Calu3 (cell line): ENCODE measurements around the gene CDC73. TPM values are rescaled to one million over a fixed set of nuclear protein-coding genes. Genes with fewer than 3 reads are reported as not detected.

Experiments used
- BruUV-seq: library from RNA; stranded (reverse); fragments of 400-500 nt; replicated peaks from 2 replicates; lab custom pipeline; 2021; lab: Mats Ljungman, UMichigan
- CTCF ChIA-PET: fragments of 300-600 bp; sonication (Branson Sonifier 250); formaldehyde crosslinking; loops from one replicate; lab custom pipeline; 2022; ENCODE audit warnings: antibody characterized with exemption; lab: Charles Lee
- DNase-seq: peaks from one replicate; pipeline ENCODE4 v3.0.0; 2022
- H3K27ac Mint-ChIP-seq: one replicate; pipeline ENCODE4 v1.8.0; 2022; ENCODE audit warnings: mixed read lengths; ENCODE audit not compliant: unreplicated experiment
- H3K27me3 Mint-ChIP-seq: one replicate; pipeline ENCODE4 v1.8.0; 2022; ENCODE audit warnings: mixed read lengths; ENCODE audit not compliant: unreplicated experiment
- H3K36me3 Mint-ChIP-seq: one replicate; pipeline ENCODE4 v1.8.0; 2022; ENCODE audit warnings: mild to moderate bottlenecking, moderate library complexity, mixed read lengths; ENCODE audit not compliant: insufficient read depth, unreplicated experiment
- H3K4me1 Mint-ChIP-seq: one replicate; pipeline ENCODE4 v1.8.0; 2022; ENCODE audit warnings: mild to moderate bottlenecking, low read depth, mixed read lengths; ENCODE audit not compliant: unreplicated experiment
- H3K4me3 Mint-ChIP-seq: one replicate; pipeline ENCODE4 v1.8.0; 2022; ENCODE audit warnings: mild to moderate bottlenecking, low read depth, moderate library complexity, mixed read lengths; ENCODE audit not compliant: unreplicated experiment
- H3K9me3 Mint-ChIP-seq: one replicate; pipeline ENCODE4 v1.8.0; 2022; ENCODE audit warnings: low read depth, mixed read lengths; ENCODE audit not compliant: unreplicated experiment
- intact Hi-C: fragments of 100-400 bp; cut with micrococcal nuclease; formaldehyde crosslinking; loops from one replicate; pipeline ENCODE4 v1.10.0; 2022; ENCODE audit not compliant: unreplicated experiment
- total RNA-seq: library from RNA; stranded (reverse); gene quantifications from 2 replicates; pipeline ENCODE4 v1.2.3, GENCODE V29; 2022
- TF ChIP-seq, protein P1 (sequence below): fragments of 200-600 bp; IDR thresholded peaks from one replicate; pipeline ENCODE4 v1.8.0; 2022; ENCODE audit warnings: antibody characterized with exemption; ENCODE audit not compliant: unreplicated experiment

CDC73 gene
- total RNA-seq, 1 experiment from 2014 or later = 75.2 TPM

DNA sequence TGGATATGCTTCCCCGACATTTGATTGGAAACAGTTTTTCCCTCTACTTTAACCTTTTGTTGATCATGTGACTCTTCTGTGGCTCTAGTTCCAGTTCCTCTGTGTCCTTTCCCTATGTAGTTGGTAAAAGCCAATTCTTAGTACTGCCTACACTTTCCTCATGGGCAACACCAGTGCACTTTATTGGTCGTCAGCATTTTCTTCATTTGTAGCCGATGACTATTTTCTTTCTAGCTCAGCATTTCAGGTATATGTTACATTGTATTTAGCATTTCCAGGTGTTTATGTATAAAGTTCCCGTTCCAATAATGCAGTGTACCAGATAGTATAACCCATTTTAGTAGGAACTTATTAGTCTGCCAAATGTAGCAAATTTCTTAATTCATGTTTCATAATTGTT, 92.2 kb downstream of the CDC73 start:
- no peak overlapping the region for H3K27ac Mint-ChIP-seq

DNA sequence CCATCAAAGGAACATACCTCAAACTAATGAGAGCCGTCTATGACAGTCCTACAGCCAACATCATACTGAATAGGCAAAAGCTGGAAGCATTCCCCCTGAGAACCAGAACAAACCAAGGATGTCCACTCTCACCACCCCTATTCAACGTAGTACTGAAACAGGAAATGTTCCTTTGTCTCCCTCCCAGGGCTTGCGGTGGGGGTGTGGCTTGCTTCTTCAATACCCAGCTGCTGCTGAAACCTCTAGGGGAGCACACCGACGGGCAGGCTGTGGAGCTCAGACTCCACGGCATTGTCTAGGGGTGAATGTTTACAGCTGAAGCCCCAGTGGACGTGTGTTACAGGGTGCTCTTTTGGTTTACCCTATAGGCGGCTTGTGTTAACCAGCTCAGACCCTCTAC, 95.1 kb downstream of the CDC73 start:
- intact Hi-C loops = no loop called here
- no peak overlapping the region for H3K27ac Mint-ChIP-seq
- no TSS peak for BruUV-seq

More for the DNA sequence above, 92.2 kb downstream of the CDC73 start:
- CTCF ChIA-PET = no interaction called here
- DNase-seq = no peak
- H3K4me1 Mint-ChIP-seq = peaks cover 24% of the 10 kb centered on the region
- H3K36me3 Mint-ChIP-seq = peaks cover 12% of the 10 kb centered on the region
- intact Hi-C loops = no loop called here
- BruUV-seq = no TSS peak
- H3K27me3 Mint-ChIP-seq = no peaks in the 10 kb centered on the region
- TF ChIP-seq, protein P1, sequence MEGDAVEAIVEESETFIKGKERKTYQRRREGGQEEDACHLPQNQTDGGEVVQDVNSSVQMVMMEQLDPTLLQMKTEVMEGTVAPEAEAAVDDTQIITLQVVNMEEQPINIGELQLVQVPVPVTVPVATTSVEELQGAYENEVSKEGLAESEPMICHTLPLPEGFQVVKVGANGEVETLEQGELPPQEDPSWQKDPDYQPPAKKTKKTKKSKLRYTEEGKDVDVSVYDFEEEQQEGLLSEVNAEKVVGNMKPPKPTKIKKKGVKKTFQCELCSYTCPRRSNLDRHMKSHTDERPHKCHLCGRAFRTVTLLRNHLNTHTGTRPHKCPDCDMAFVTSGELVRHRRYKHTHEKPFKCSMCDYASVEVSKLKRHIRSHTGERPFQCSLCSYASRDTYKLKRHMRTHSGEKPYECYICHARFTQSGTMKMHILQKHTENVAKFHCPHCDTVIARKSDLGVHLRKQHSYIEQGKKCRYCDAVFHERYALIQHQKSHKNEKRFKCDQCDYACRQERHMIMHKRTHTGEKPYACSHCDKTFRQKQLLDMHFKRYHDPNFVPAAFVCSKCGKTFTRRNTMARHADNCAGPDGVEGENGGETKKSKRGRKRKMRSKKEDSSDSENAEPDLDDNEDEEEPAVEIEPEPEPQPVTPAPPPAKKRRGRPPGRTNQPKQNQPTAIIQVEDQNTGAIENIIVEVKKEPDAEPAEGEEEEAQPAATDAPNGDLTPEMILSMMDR = no peak
- peaks cover 4% of the 10 kb centered on the region for H3K9me3 Mint-ChIP-seq
- no peak overlapping the region for H3K4me3 Mint-ChIP-seq

DNA sequence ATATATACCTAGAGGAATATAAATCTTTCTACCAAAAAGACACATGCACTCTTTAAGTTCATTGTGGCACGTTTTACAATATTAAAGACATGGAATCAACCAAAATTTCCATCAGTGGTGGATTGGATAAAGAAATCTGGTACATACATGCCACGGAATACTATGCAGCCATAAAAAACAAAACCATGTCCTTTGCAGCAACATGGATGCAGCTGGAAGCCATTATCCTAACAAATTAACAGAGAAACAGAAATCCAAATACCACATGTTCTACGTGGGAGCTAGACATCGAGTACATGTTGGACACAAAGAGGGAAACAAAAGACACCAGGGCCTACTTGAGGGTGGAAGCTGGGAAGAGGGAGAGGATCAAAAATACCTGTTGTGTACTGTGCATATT, 97.6 kb downstream of the CDC73 start:
- TF ChIP-seq, protein P1 = no peak
- DNase-seq = no peak
- CTCF ChIA-PET = no interaction called here
- Mint-ChIP-seq H3K9me3 (no peaks in the 10 kb centered on the region), H3K4me3 (no peak overlapping the region), H3K36me3 (peaks cover 17% of the 10 kb centered on the region), H3K4me1 (no peaks in the 10 kb centered on the region), H3K27me3 (no peaks in the 10 kb centered on the region), H3K27ac (no peak overlapping the region)
- intact Hi-C loops = no loop called here
- BruUV-seq = no TSS peak

More for the DNA sequence above, 95.1 kb downstream of the CDC73 start:
- TF ChIP-seq, protein P1 = no peak
- Mint-ChIP-seq H3K4me1 (no peaks in the 10 kb centered on the region), H3K36me3 (peaks cover 17% of the 10 kb centered on the region), H3K27me3 (no peaks in the 10 kb centered on the region), H3K4me3 (no peak overlapping the region), H3K9me3 (no peaks in the 10 kb centered on the region)
- DNase-seq = no peak
- CTCF ChIA-PET = no interaction called here

DNA sequence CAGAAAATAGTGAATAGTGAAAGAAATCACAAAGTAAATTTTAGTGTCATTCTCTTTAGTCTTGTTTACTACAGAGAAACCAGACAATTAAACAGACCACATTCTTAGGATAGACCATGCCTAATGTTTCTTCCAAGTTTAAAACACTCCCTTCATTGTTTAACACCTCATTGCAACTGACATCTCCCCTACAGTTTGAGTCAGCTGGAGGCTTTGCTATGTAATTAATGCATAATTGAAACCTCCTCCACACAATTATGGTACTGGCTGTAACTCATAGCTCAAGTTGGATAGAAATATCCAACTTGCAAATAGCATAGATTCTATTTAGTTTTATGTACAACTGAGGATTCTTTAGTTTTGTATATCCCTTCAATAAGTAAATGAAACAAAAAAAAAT, 99.8 kb downstream of the CDC73 start:
- no peaks in the 10 kb centered on the region for H3K4me1 Mint-ChIP-seq
- intact Hi-C loops = no loop called here
- H3K27me3 Mint-ChIP-seq = no peaks in the 10 kb centered on the region
- H3K4me3 Mint-ChIP-seq = no peak overlapping the region
- H3K27ac Mint-ChIP-seq = no peak overlapping the region
- CTCF ChIA-PET = no interaction called here
- no TSS peak for BruUV-seq
- TF ChIP-seq, protein P1 = no peak
- H3K36me3 Mint-ChIP-seq = peaks cover 5% of the 10 kb centered on the region
- H3K9me3 Mint-ChIP-seq = no peaks in the 10 kb centered on the region
- no peak for DNase-seq
